IPS DF 19.7 (cell line): ENCODE data around the gene MTCL1.

Experiments used
- DNase-seq: peaks from one replicate; pipeline ENCODE4 v3.0.0-alpha.2; 2013; ENCODE audit warnings: low read depth, low spot score

Gene MTCL1

GRCh38 chr18:8688216-8688800, 17.0 kb upstream of the MTCL1 start:
- DNase-seq: no peak

- no peak for DNase-seq
Measured at GRCh38 chr18:8688816-8689215, 16.5 kb upstream of the MTCL1 start.

GRCh38 chr18:8689517-8689916, 15.8 kb upstream of the MTCL1 start:
- DNase-seq: no peak

- no peak for DNase-seq
Measured at GRCh38 chr18:8694891-8695290, 10.5 kb upstream of the MTCL1 start.

- no peak for DNase-seq
Measured at GRCh38 chr18:8695932-8696517, 9.3 kb upstream of the MTCL1 start.

GRCh38 chr18:8696749-8697211, 8.6 kb upstream of the MTCL1 start:
- DNase-seq: no peak

GRCh38 chr18:8699126-8699525, 6.2 kb upstream of the MTCL1 start:
- no peak for DNase-seq

- DNase-seq: no peak
Measured at GRCh38 chr18:8699948-8700347, 5.4 kb upstream of the MTCL1 start.

- DNase-seq: no peak
Measured at GRCh38 chr18:8701546-8702118, 3.7 kb upstream of the MTCL1 start.

- DNase-seq: no peak
Measured at GRCh38 chr18:8702668-8703067, 2.7 kb upstream of the MTCL1 start.

GRCh38 chr18:8703092-8703709, 2.2 kb upstream of the MTCL1 start:
- no peak for DNase-seq

GRCh38 chr18:8703781-8704301, 1.5 kb upstream of the MTCL1 start:
- DNase-seq: no peak

GRCh38 chr18:8704361-8705237, 757 bp upstream of the MTCL1 start:
- no peak for DNase-seq

- no peak for DNase-seq
Measured at GRCh38 chr18:8705961-8706790, 820 bp downstream of the MTCL1 start.

GRCh38 chr18:8706791-8707555, 1.6 kb downstream of the MTCL1 start:
- no peak for DNase-seq

- no peak for DNase-seq
Measured at GRCh38 chr18:8707556-8708300, 2.4 kb downstream of the MTCL1 start.

GRCh38 chr18:8708670-8709069, 3.3 kb downstream of the MTCL1 start:
- no peak for DNase-seq

GRCh38 chr18:8709248-8710059, 4.1 kb downstream of the MTCL1 start:
- no peak for DNase-seq
